IPS-20b (cell line): Measurements from ENCODE around the gene DTD2.
"Not testable (repeated sequence)": the region's sequence is repeated elsewhere in the genome, so short reads cannot be mapped to it uniquely, and the experiment has no call there.

Experiments
- H3K27ac ChIP-seq: one replicate; pipeline ENCODE4 v1.5.1; 2013; ENCODE audit warnings: low read length
- H3K27me3 ChIP-seq: 2 replicates; pipeline ENCODE4 v1.6.1; 2013; ENCODE audit warnings: mild to moderate bottlenecking, low read length, inconsistent platforms; ENCODE audit not compliant: insufficient read depth
- H3K36me3 ChIP-seq: 2 replicates; pipeline ENCODE4 v1.6.1; 2013; ENCODE audit warnings: low read depth, mild to moderate bottlenecking, inconsistent platforms, low read length, moderate library complexity; ENCODE audit not compliant: insufficient read depth
- H3K4me1 ChIP-seq: 2 replicates; pipeline ENCODE4 v1.6.1; 2013; ENCODE audit warnings: mild to moderate bottlenecking, control low read depth, inconsistent platforms, low read length, moderate library complexity; ENCODE audit not compliant: insufficient read depth
- H3K4me3 ChIP-seq: 2 replicates; pipeline ENCODE4 v1.5.1; 2013; ENCODE audit warnings: mild to moderate bottlenecking, low read length, inconsistent platforms
- H3K9ac ChIP-seq: 2 replicates; pipeline ENCODE4 v1.6.1; 2013; ENCODE audit warnings: low read depth, mild to moderate bottlenecking, inconsistent platforms, low read length, moderate library complexity
- H3K9me3 ChIP-seq: 2 replicates; pipeline ENCODE4 v1.6.1; 2013; ENCODE audit warnings: mild to moderate bottlenecking, low read depth, low read length, inconsistent platforms; ENCODE audit not compliant: insufficient read depth

Gene DTD2

DNA sequence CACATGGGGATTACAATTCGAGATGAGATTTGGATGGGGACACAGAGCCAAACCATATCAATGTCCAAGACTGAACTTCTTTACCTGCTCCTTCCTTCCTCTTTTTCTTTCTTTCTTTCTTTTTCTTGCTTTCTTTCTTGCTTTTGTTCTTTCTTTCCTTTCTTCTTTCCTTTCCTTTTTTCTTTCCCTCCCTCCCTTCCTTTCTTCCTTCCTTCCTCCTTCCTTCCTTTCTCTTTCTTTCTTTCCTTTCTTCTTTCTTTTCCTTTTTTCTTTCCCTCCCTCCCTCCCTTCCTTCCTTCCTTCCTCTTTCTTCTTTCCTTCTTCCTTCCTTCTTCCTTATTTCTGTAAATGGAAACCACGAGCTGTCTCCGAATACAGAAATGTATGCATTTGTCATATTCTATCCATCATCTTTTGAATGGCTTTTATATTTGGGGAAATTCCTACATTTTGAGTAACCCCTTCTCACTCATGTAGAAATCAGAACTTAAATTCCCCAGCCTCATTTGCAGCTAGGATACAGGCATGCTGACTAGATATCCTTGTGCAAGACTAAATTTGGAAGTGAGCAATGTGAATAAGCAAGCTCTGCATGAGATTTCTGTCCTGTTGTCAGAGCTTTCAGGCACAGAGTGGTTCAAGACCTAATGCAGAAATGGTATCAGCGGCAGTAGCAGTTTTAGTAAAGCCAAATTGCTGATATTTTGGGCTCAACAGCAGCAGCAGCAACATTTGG, 19.0 kb upstream of the DTD2 start:
- Histone ChIP-seq H3K27ac (no peak overlapping the region), H3K4me1 (no peaks in the 10 kb centered on the region), H3K27me3 (no peaks in the 10 kb centered on the region)

DNA sequence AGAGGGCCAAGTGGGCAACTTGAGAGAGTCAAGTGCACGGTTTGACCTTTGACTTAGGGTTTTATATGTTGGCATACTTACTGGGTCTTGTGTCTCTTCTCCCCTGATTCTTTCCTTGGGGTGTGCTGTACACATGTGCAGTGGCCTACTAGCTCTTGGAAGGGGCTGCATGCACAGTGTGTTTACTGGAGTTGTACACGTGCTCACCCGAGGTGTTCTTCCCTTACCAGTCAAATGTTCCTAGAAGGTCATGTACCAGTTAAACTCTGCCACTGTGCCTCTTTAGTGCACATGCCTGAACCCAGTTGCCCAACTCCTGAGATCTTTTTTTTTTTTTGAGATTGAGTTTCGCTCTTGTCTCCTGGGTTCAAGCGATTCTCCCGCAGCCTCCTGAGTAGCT, 9.2 kb upstream of the DTD2 start:
- Histone ChIP-seq H3K4me1 (no peaks in the 10 kb centered on the region), H3K9ac (no peak overlapping the region), H3K27ac (no peak overlapping the region), H3K4me3 (no peak overlapping the region), H3K9me3 (no peaks in the 10 kb centered on the region), H3K36me3 (no peaks in the 10 kb centered on the region), H3K27me3 (no peaks in the 10 kb centered on the region)

More for the DNA sequence above, 19.0 kb upstream of the DTD2 start:
- H3K9me3 ChIP-seq: peaks cover 2% of the 10 kb centered on the region; the same call in 1 of the 2 replicates
- no peak overlapping the region for H3K4me3 ChIP-seq
- H3K36me3 ChIP-seq: no peaks in the 10 kb centered on the region
- H3K9ac ChIP-seq: no peak overlapping the region

- H3K27me3 ChIP-seq: no peaks in the 10 kb centered on the region
- H3K4me1 ChIP-seq: no peaks in the 10 kb centered on the region
- H3K36me3 ChIP-seq: no peaks in the 10 kb centered on the region
- H3K4me3 ChIP-seq: no peak overlapping the region
- no peak overlapping the region for H3K27ac ChIP-seq
- H3K9me3 ChIP-seq: no peaks in the 10 kb centered on the region
- no peak overlapping the region for H3K9ac ChIP-seq
Observed at GRCh38 chr14:31465111-31465510, 7.8 kb upstream of the DTD2 start.

DNA sequence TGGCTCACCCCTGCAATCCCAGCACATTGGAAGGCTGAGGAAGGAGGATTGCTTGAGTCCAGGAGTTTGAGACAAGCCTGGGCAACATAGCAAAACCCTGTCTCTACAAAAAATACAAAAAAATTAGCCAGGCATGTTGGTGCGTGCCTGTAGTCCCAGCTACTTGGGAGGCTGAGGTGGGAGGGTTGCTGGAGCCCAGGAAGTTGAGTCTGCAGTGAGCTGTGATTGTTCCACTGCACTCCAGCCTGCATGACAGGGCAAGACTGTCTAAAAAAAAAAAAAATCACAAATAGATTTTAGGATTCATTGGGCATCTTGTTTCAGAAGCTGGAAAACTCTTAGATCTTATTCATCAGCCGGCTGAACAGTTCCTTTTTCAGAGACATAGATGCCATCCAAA, 5.1 kb upstream of the DTD2 start:
- H3K4me3 ChIP-seq, H3K9ac ChIP-seq, H3K36me3 ChIP-seq, H3K9me3 ChIP-seq, H3K27ac ChIP-seq, H3K27me3 ChIP-seq: not testable (repeated sequence)
- H3K4me1 ChIP-seq: peaks cover 11% of the 10 kb centered on the region

GRCh38 chr14:31461545-31461944, 4.2 kb upstream of the DTD2 start:
- Histone ChIP-seq H3K27ac (no peak overlapping the region), H3K9ac (no peak overlapping the region)

GRCh38 chr14:31457665-31458659, 656 bp upstream of the DTD2 start:
- H3K4me3 ChIP-seq: peak overlapping the region; percentile 95
- peaks cover 5% of the 10 kb centered on the region; the same call in 1 of the 2 replicates for H3K36me3 ChIP-seq
- peak overlapping the region; percentile 56; the same call in 1 of the 2 replicates for H3K9ac ChIP-seq
- peaks cover 11% of the 10 kb centered on the region for H3K4me1 ChIP-seq
- no peaks in the 10 kb centered on the region for H3K27me3 ChIP-seq
- H3K9me3 ChIP-seq: no peaks in the 10 kb centered on the region
- no peak overlapping the region for H3K27ac ChIP-seq

More at GRCh38 chr14:31461545-31461944, 4.2 kb upstream of the DTD2 start:
- H3K9me3 ChIP-seq: no peaks in the 10 kb centered on the region
- no peaks in the 10 kb centered on the region for H3K36me3 ChIP-seq
- peaks cover 11% of the 10 kb centered on the region for H3K4me1 ChIP-seq
- H3K4me3 ChIP-seq: no peak overlapping the region
- no peaks in the 10 kb centered on the region for H3K27me3 ChIP-seq

- no peak overlapping the region for H3K4me3 ChIP-seq
- peaks cover 33% of the 10 kb centered on the region for H3K36me3 ChIP-seq
- H3K4me1 ChIP-seq: no peaks in the 10 kb centered on the region
- H3K9me3 ChIP-seq: no peaks in the 10 kb centered on the region
- H3K27me3 ChIP-seq: no peaks in the 10 kb centered on the region
- H3K27ac ChIP-seq: no peak overlapping the region
- no peak overlapping the region for H3K9ac ChIP-seq
Observed at GRCh38 chr14:31449971-31450610, 7.2 kb downstream of the DTD2 start.

DNA sequence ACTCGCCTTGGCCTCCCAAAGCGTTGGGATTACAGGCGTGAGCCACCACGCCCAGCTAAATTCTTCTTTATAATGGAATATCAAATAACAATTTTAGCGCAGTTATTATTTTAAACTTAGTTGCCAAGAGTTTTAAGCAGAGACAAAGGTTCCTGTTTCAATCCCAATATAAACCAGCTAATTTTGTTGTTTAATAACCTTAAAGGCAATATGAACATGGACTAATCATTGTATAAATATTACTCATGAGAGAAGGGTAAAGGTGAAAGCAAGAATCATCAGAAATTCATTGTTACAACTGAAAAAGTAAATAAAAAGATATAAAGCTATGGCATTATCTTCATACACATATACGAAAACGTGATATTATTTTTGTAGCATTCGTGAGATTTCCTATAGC, 8.2 kb downstream of the DTD2 start:
- peaks cover 33% of the 10 kb centered on the region for H3K36me3 ChIP-seq
- no peak overlapping the region for H3K9ac ChIP-seq
- H3K27me3 ChIP-seq: no peaks in the 10 kb centered on the region
- H3K4me3 ChIP-seq: no peak overlapping the region
- H3K9me3 ChIP-seq: no peaks in the 10 kb centered on the region
- H3K27ac ChIP-seq: no peak overlapping the region
- H3K4me1 ChIP-seq: no peaks in the 10 kb centered on the region

- Histone ChIP-seq H3K4me1 (no peaks in the 10 kb centered on the region), H3K27me3 (no peaks in the 10 kb centered on the region), H3K9ac (no peak overlapping the region), H3K36me3 (peaks cover 13% of the 10 kb centered on the region), H3K27ac (no peak overlapping the region), H3K4me3 (no peak overlapping the region), H3K9me3 (no peaks in the 10 kb centered on the region)
Observed at GRCh38 chr14:31445703-31446102, 11.6 kb downstream of the DTD2 start.

DNA sequence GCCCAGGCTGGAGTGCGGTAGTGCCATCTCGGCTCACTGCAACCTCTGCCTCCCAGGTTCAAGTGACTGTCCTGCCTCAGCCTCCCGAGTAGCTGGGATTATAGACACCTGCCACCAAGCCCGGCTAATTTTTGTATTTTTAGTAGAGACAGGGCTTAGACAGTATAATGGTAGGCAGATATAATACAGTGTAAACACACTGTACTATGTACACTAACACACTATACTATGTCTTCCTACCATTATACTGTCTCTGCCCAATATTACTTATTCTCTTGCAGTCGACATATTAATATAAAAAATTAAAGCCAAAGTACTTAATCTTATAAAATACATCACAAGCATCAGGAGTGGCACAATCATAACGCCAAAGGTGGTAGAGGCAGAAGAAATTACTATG, 15.0 kb downstream of the DTD2 start:
- peaks cover 6% of the 10 kb centered on the region; the same call in 1 of the 2 replicates for H3K9me3 ChIP-seq
- peaks cover 3% of the 10 kb centered on the region; the same call in 1 of the 2 replicates for H3K36me3 ChIP-seq
- H3K27me3 ChIP-seq: no peaks in the 10 kb centered on the region
- H3K4me3 ChIP-seq: no peak overlapping the region
- no peak overlapping the region for H3K27ac ChIP-seq
- no peak overlapping the region for H3K9ac ChIP-seq
- H3K4me1 ChIP-seq: no peaks in the 10 kb centered on the region

DNA sequence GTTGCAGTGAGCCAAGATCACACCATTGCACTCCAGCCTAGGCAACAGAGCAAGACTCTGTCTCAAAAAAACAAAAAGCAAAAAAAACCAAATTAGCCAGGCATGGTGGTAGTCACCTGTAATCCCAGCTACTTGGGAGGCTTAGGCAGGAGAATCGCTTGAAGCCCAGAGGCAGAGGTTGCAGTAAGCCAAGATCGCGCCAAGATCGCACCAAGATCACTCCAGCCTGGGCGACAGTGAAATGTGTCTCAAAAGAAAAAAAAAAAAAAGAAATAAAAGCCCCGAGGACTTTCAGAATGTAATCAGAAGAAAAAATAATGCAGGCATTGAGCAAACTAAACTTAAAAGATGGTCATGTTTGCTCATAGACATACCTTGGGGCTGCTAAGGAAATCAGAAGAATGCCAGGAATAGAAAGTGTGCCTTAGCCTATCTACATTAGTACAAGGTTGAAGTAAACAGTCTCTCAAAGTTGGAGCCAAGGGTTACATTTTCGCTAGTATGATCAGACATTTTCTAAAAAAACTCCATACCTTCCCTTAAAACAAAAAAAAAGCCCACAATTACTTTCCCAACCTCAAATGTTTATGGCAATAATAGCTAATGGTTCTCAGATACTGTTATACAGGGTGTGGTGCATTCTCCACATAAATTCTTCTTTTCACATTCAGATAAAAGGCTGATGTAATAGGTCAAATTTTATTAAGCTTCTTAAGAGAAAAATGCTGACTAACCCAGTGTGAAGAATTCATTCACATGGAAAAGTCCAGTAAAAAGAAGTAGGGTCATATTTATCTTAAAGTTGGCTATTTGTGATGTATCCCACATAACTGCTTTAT, 15.8 kb downstream of the DTD2 start:
- H3K4me1 ChIP-seq: no peaks in the 10 kb centered on the region
- H3K27ac ChIP-seq: no peak overlapping the region
- H3K9me3 ChIP-seq: peaks cover 6% of the 10 kb centered on the region; the same call in 1 of the 2 replicates
- peaks cover 3% of the 10 kb centered on the region; the same call in 1 of the 2 replicates for H3K36me3 ChIP-seq
- no peaks in the 10 kb centered on the region for H3K27me3 ChIP-seq
- no peak overlapping the region for H3K9ac ChIP-seq
- H3K4me3 ChIP-seq: no peak overlapping the region
